Measurements from ENCODE around the gene PTGER1.

GRCh38 chr19:14494910-14495671 lies 19.9 kb upstream of the PTGER1 start:
- TF ChIP-seq, protein P1, sequence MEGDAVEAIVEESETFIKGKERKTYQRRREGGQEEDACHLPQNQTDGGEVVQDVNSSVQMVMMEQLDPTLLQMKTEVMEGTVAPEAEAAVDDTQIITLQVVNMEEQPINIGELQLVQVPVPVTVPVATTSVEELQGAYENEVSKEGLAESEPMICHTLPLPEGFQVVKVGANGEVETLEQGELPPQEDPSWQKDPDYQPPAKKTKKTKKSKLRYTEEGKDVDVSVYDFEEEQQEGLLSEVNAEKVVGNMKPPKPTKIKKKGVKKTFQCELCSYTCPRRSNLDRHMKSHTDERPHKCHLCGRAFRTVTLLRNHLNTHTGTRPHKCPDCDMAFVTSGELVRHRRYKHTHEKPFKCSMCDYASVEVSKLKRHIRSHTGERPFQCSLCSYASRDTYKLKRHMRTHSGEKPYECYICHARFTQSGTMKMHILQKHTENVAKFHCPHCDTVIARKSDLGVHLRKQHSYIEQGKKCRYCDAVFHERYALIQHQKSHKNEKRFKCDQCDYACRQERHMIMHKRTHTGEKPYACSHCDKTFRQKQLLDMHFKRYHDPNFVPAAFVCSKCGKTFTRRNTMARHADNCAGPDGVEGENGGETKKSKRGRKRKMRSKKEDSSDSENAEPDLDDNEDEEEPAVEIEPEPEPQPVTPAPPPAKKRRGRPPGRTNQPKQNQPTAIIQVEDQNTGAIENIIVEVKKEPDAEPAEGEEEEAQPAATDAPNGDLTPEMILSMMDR (IDR thresholded peaks at IDR 0.05): no peak
- no peak for TF ChIP-seq POLR2A (IDR thresholded peaks at IDR 0.05)

Measured in adrenal gland (tissue), 5 donors.